ENCODE results near the gene NCAPD2.

The NCAPD2 gene

DNA sequence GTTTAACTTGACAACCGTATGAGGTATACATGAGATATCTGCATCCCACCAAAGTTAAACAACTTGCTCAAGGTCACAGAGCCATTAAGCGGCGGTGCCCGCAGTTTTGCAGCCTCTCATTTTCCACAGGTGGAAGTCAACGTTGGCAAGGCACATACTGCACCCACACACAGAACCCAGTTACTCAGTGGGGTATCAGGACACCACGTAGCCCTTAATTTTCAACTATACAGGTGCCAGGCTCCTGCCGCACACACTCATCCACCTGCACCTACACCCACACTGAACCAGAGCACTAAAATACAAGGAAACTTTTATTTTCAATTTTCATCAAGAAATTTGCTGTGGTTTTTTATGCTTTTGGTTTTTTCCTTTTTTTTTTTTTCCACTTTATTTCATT is 75.9 kb downstream of the NCAPD2 start:
- in situ Hi-C loops (cut with HindIII; ENCODE audit: low sequenced_read_pairs) = no loop called here

DNA sequence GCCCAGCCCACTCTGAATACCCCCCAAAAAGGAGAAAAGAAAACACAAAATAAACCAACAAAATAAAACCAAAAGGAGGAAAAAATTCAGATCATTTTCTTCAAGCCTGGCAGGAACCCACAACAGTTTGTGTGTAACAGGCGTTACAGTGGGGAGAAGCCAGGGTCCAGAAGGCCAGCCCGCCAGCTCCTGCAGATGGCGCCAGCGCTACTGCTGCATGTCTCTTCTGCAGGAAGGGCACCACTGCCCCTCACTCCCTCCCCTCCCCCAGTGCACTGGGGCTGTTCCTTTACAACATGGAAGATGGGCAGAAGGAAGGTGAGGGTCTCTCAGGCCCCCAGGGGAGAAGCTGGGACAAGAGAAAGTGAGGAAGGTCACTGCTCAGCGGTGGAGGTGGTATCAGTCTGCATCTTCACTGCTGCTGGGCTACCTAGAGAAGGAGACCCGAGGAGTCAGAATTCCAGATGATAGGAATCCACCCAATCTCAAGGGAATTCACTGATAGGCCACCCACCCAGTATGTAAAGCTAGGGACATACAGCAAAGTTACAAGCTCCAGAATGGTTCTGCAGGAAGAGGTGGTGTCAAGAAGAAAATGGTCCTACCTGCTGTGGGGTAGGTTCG is 76.5 kb downstream of the NCAPD2 start:
- in situ Hi-C loops (cut with HindIII; ENCODE audit: low sequenced_read_pairs) = no loop called here

GRCh38 chr12:6573001-6573400 is 79.1 kb downstream of the NCAPD2 start:
- in situ Hi-C loops (cut with HindIII; ENCODE audit: low sequenced_read_pairs) = no loop called here

DNA sequence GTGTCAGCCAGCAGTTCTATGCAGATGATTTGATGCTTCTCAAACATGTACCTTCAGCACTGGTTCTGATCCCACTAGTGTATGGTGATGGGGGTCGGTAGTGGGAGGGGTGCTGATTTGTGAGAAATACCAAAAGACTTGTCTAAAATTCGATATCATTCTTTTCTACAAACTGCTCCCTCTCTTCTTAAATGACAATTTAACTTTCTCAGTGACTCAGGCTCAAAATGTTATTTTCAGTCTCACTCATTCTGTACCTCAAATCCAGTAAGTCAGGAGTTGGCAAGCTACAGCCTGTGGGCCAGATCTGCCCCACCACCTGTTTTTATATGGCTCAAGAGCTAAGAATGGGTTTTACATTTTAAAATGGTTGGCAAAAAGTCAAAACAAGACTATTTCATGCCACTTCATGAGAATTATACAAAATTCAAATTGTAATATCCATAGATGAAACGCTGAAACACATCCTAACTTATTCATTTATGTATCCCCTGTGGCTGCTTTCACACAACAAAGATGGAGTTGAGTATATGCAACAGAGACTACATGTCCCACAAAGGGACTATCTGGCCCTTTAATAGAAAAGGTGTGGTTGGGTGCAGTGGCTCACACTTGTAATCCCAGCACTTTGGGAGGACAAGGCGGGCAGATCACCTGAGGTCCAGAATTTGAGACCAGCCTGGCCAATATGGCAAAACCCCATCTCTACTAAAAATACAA is 80.8 kb downstream of the NCAPD2 start:
- in situ Hi-C loops (cut with HindIII; ENCODE audit: low sequenced_read_pairs) = no loop called here

- in situ Hi-C loops (cut with HindIII; ENCODE audit: low sequenced_read_pairs) = no loop called here
These were observed 81.7 kb downstream of the NCAPD2 start for GRCh38 chr12:6575648-6576047.
